Activated CD8-positive, alpha-beta memory T cell treated with anti-CD3 and anti-CD28 coated beads, Interleukin-2, amount 50 U/mL, for 48 hours (primary cell): ENCODE measurements around the gene TEX28.
"Not testable (repeated sequence)": the region's sequence is repeated elsewhere in the genome, so short reads cannot be mapped to it uniquely, and the experiment has no call there.

Experiments
- DNase-seq: peaks from one replicate; pipeline ENCODE4 v3.0.0-alpha.2; 2020

TEX28 gene

DNA sequence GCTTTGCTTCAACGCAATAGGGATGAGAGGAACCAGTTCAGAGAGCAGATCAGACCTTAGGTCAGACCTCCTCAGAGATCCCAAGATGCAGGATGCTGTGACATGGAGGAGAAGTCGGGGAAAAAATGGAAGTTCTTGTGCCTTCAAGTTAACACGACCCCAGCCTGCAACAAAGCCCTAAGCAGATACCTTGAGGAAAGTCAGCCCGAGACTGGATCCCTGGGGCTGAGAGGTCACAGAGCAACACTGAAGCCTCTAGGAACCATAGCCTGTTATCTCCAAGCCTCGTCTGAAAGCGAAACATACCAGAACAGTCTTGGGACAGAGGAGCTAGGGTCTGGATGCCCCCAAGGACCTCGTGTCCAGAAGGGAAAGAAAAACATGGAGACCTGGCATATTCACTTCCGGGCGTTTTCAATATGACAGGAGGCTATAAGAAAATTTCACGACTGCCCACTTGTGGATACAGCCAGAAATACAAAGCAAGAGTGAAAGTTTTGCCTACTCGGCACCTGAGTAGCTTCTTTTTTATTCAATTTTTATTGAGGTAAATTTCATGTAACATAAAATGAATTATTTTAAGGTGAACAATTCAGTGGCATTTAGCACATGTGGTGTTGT lies 55.9 kb downstream of the TEX28 start:
- DNase-seq = not testable (repeated sequence)

- DNase-seq = not testable (repeated sequence)
These were observed 61.3 kb downstream of the TEX28 start for GRCh38 chrX:154233620-154234019.

- DNase-seq = not testable (repeated sequence)
These were observed 63.5 kb downstream of the TEX28 start for GRCh38 chrX:154231443-154231842.

- DNase-seq = not testable (repeated sequence)
These were observed 68.2 kb downstream of the TEX28 start for GRCh38 chrX:154226706-154227105.

- not testable (repeated sequence) for DNase-seq
These were observed 69.6 kb downstream of the TEX28 start for GRCh38 chrX:154225292-154225691.
